K562 (cell line): ENCODE measurements around the gene PDE4A. TPM values are rescaled to one million over a fixed set of nuclear protein-coding genes. Genes with fewer than 3 reads are reported as not detected.

Experiments
- CBFB ChIP-seq: sonication (generic); formaldehyde crosslinking; IDR thresholded peaks from 2 replicates; pipeline ENCODE4 v1.4.0; 2020; ENCODE audit warnings: mild to moderate bottlenecking, missing genetic modification reagents
- CBX1 ChIP-seq: sonication (generic); IDR thresholded peaks from 2 replicates; pipeline ENCODE4 v1.6.1; 2016; ENCODE audit warnings: antibody characterized with exemption, low read depth, mild to moderate bottlenecking
- MYNN ChIP-seq, 2 experiments: sonication (generic); formaldehyde crosslinking in 1 of 2; IDR thresholded peaks; 2 replicates each; pipeline versions ENCODE4 v1.5.0 to v1.6.1; 2016 to 2020; ENCODE audit warnings: antibody characterized with exemption in 1 of 2, missing genetic modification reagents in 1 of 2
- NFE2L1 ChIP-seq: fragments of 450-650 bp; IDR thresholded peaks from 2 replicates; pipeline ENCODE4 v1.6.1; 2016; ENCODE audit warnings: missing genetic modification characterization, low read depth, mild to moderate bottlenecking, missing compliant biosample characterization, moderate library complexity, borderline replicate concordance
- OTX1 ChIP-seq: fragments of 450-650 bp; formaldehyde crosslinking; IDR thresholded peaks from 2 replicates; pipeline ENCODE4 v1.4.0; 2022; ENCODE audit warnings: mild to moderate bottlenecking
- RBM15 ChIP-seq: fragments of 200-400 bp; formaldehyde crosslinking; IDR thresholded peaks from 2 replicates; pipeline ENCODE4 v1.6.1; 2018; ENCODE audit warnings: mild to moderate bottlenecking, low read length, moderate library complexity; ENCODE audit not compliant: insufficient read depth
- ZNF780A ChIP-seq: fragments of 250-450 bp; sonication (Bioruptor Pico); IDR thresholded peaks from 2 replicates; pipeline ENCODE4 v1.5.0; 2021; ENCODE audit warnings: mild to moderate bottlenecking
- polyA plus RNA-seq, 8 experiments: library from polyadenylated mRNA; depleted of rRNA in 4 of 8; stranded (reverse) in 5 of 8; unstranded in 3 of 8; fragments of >200 nt; fragmentation: Nextera tagmentation in 2 of 8; fragmentation: Illumina TruSeq in 1 of 8; extraction: Ambion mirVana in 2 of 8; extraction: Trizol in 1 of 8; gene quantifications; 2 replicates each; pipeline versions ENCODE4 v1.2.1 to v1.2.3, GENCODE V29; 2011 to 2014; ENCODE audit warnings: inconsistent platforms in 1 of 8, missing spikeins in 1 of 8
- total RNA-seq, 7 experiments: library from RNA; depleted of rRNA in 6 of 7; stranded (reverse); fragments of >200 nt in 6 of 7; fragmentation: Illumina TruSeq in 2 of 7; extraction: Trizol in 2 of 7; gene quantifications; 2 replicates each; pipeline versions ENCODE4 v1.2.1 to v1.2.3, GENCODE V29; 2011 to 2021; ENCODE audit warnings: low replicate concordance in 1 of 7
- TF ChIP-seq, protein P1 (sequence below): sonication (generic); formaldehyde crosslinking; IDR thresholded peaks from 2 replicates; pipeline ENCODE4 v1.8.1; 2023; ENCODE audit warnings: missing genetic modification reagents, mild to moderate bottlenecking, borderline replicate concordance
- TF ChIP-seq, protein P2 (sequence below), 2 experiments: fragments of 150-350 bp in 1 of 2; IDR thresholded peaks; 2 replicates each; pipeline ENCODE4 v1.6.1; 2012 to 2016; ENCODE audit warnings: low read depth in 2 of 2, low read length in 2 of 2, mild to moderate bottlenecking in 1 of 2, moderate library complexity in 1 of 2
- TF ChIP-seq, protein P3 (sequence below): fragments of 450-650 bp; IDR thresholded peaks from one replicate; pipeline ENCODE4 v1.6.1; 2018; ENCODE audit warnings: mild to moderate bottlenecking, moderate library complexity; ENCODE audit not compliant: partially characterized antibody
- TF ChIP-seq, protein P4 (sequence below): fragments of 250-450 bp; sonication (Bioruptor Pico); IDR thresholded peaks from 2 replicates; pipeline ENCODE4 v1.8.0; 2022; ENCODE audit warnings: moderate library complexity, mild to moderate bottlenecking, inconsistent platforms

PDE4A gene
- total and polyA plus RNA-seq, 9 of the 15 experiments (the other 6 are each of a cell fraction or from before 2014, with no cell fraction given) = 0.66 to 26.9 (median 4.6) TPM

DNA sequence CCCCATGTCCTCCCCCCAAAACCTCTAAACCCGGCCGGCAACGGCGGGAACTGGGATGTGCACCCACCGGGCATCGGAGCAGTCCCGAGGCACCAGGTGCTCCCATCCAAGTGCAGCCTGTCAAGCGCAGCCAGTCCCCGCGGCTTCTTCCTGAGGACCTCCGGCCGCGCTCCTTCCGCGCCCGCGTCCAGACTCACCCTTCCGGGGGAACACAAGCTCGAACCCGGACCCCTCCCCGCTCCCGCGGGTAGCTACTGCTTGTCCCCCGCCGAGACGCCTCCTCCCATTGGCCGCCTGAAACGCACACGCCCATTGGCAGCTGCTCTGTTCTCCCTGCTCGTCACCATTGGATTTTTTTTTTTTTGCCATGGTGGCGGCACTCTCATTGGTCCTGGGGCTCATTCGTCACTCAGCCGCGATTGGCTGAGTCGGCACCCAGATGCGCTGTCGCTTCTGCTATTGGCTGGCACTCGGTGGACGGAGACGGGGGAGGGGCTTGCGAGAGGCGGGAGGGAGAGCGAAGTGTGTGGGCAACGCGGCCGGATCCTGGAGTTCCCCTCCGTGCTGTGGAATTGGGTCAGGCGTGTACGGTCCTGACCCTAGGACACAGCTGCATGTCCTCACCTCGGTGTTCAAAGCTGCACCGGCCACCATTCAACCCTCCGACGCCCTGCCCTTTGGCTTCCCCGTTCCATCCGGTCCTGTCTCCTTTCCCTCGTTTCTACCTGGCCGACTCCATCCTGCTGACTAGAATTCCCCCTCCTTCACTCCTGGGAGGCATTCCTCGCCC, 39.8 kb upstream of the PDE4A start, which contains the start of gene TYK2 (continued):
- TF ChIP-seq ZNF780A = no peak
- TF ChIP-seq, protein P1, sequence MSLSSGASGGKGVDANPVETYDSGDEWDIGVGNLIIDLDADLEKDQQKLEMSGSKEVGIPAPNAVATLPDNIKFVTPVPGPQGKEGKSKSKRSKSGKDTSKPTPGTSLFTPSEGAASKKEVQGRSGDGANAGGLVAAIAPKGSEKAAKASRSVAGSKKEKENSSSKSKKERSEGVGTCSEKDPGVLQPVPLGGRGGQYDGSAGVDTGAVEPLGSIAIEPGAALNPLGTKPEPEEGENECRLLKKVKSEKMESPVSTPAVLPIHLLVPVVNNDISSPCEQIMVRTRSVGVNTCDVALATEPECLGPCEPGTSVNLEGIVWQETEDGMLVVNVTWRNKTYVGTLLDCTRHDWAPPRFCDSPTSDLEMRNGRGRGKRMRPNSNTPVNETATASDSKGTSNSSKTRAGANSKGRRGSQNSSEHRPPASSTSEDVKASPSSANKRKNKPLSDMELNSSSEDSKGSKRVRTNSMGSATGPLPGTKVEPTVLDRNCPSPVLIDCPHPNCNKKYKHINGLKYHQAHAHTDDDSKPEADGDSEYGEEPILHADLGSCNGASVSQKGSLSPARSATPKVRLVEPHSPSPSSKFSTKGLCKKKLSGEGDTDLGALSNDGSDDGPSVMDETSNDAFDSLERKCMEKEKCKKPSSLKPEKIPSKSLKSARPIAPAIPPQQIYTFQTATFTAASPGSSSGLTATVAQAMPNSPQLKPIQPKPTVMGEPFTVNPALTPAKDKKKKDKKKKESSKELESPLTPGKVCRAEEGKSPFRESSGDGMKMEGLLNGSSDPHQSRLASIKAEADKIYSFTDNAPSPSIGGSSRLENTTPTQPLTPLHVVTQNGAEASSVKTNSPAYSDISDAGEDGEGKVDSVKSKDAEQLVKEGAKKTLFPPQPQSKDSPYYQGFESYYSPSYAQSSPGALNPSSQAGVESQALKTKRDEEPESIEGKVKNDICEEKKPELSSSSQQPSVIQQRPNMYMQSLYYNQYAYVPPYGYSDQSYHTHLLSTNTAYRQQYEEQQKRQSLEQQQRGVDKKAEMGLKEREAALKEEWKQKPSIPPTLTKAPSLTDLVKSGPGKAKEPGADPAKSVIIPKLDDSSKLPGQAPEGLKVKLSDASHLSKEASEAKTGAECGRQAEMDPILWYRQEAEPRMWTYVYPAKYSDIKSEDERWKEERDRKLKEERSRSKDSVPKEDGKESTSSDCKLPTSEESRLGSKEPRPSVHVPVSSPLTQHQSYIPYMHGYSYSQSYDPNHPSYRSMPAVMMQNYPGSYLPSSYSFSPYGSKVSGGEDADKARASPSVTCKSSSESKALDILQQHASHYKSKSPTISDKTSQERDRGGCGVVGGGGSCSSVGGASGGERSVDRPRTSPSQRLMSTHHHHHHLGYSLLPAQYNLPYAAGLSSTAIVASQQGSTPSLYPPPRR (CRISPR knock-in tag) = no peak
- TF ChIP-seq MYNN (IDR thresholded peaks at IDR 0.05) = no peak
- TF ChIP-seq MYNN (CRISPR knock-in tag; IDR thresholded peaks at IDR 0.05) = no peak
- TF ChIP-seq, protein P2, sequence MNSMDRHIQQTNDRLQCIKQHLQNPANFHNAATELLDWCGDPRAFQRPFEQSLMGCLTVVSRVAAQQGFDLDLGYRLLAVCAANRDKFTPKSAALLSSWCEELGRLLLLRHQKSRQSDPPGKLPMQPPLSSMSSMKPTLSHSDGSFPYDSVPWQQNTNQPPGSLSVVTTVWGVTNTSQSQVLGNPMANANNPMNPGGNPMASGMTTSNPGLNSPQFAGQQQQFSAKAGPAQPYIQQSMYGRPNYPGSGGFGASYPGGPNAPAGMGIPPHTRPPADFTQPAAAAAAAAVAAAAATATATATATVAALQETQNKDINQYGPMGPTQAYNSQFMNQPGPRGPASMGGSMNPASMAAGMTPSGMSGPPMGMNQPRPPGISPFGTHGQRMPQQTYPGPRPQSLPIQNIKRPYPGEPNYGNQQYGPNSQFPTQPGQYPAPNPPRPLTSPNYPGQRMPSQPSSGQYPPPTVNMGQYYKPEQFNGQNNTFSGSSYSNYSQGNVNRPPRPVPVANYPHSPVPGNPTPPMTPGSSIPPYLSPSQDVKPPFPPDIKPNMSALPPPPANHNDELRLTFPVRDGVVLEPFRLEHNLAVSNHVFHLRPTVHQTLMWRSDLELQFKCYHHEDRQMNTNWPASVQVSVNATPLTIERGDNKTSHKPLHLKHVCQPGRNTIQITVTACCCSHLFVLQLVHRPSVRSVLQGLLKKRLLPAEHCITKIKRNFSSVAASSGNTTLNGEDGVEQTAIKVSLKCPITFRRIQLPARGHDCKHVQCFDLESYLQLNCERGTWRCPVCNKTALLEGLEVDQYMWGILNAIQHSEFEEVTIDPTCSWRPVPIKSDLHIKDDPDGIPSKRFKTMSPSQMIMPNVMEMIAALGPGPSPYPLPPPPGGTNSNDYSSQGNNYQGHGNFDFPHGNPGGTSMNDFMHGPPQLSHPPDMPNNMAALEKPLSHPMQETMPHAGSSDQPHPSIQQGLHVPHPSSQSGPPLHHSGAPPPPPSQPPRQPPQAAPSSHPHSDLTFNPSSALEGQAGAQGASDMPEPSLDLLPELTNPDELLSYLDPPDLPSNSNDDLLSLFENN (IDR thresholded peaks at IDR 0.05; ENCODE audit: low read depth in 2 of 2, low read length in 2 of 2) = 0 out of 4 replicates have a peak, but pooled peaks of 1 of the 2 experiments have one; percentile 41
- TF ChIP-seq RBM15 = no peak
- TF ChIP-seq CBFB = no peak
- TF ChIP-seq OTX1 (CRISPR knock-in tag) = peak; percentile 6; the same call in 1 of the 2 replicates
- TF ChIP-seq, protein P3, sequence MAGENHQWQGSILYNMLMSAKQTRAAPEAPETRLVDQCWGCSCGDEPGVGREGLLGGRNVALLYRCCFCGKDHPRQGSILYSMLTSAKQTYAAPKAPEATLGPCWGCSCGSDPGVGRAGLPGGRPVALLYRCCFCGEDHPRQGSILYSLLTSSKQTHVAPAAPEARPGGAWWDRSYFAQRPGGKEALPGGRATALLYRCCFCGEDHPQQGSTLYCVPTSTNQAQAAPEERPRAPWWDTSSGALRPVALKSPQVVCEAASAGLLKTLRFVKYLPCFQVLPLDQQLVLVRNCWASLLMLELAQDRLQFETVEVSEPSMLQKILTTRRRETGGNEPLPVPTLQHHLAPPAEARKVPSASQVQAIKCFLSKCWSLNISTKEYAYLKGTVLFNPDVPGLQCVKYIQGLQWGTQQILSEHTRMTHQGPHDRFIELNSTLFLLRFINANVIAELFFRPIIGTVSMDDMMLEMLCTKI = no peak
- TF ChIP-seq, protein P4, sequence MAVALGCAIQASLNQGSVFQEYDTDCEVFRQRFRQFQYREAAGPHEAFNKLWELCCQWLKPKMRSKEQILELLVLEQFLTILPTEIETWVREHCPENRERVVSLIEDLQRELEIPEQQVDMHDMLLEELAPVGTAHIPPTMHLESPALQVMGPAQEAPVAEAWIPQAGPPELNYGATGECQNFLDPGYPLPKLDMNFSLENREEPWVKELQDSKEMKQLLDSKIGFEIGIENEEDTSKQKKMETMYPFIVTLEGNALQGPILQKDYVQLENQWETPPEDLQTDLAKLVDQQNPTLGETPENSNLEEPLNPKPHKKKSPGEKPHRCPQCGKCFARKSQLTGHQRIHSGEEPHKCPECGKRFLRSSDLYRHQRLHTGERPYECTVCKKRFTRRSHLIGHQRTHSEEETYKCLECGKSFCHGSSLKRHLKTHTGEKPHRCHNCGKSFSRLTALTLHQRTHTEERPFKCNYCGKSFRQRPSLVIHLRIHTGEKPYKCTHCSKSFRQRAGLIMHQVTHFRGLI (CRISPR knock-in tag) = no peak; the same call in 1 of the 2 replicates
- TF ChIP-seq NFE2L1 (tag) = no peak
- no peak for TF ChIP-seq CBX1
